WTC11 (cell line): ENCODE results near the gene AGXT. TPM values are rescaled to one million over a fixed set of nuclear protein-coding genes. Genes with fewer than 3 reads are reported as not detected.

ENCODE experiments used
- ATAC-seq: fragments of 200-7000 bp; cut with Tn5 transposase; 2 replicates; pipeline ENCODE4 v1.10.0; 2021; ENCODE audit warnings: mild to moderate bottlenecking, moderate library complexity
- CTCF ChIA-PET: fragments of 300-600 bp; sonication (Branson Sonifier 250); formaldehyde crosslinking; loops from one replicate; lab custom pipeline; 2021; ENCODE audit warnings: antibody characterized with exemption; lab: Charles Lee
- POLR2A ChIA-PET: fragments of 350-600 bp; sonication (Branson Sonifier 250); formaldehyde crosslinking; loops from one replicate; lab custom pipeline; 2021; ENCODE audit warnings: antibody characterized with exemption; lab: Charles Lee
- DNase-seq: peaks from one replicate; pipeline ENCODE4 v3.0.0; 2021; ENCODE audit warnings: low spot score
- H3K27ac Mint-ChIP-seq: 2 replicates; pipeline ENCODE4 v1.8.0; 2021; ENCODE audit warnings: mixed read lengths
- H3K27me3 Mint-ChIP-seq: 2 replicates; pipeline ENCODE4 v1.8.0; 2021; ENCODE audit warnings: low read depth, mild to moderate bottlenecking, moderate library complexity, mixed read lengths
- H3K36me3 Mint-ChIP-seq: 2 replicates; pipeline ENCODE4 v1.8.0; 2021; ENCODE audit warnings: mixed read lengths
- H3K4me1 Mint-ChIP-seq: 2 replicates; pipeline ENCODE4 v1.8.0; 2022; ENCODE audit warnings: mixed read lengths
- H3K4me3 Mint-ChIP-seq: 2 replicates; pipeline ENCODE4 v1.8.0; 2021; ENCODE audit warnings: mild to moderate bottlenecking, moderate library complexity, mixed read lengths
- H3K9me3 Mint-ChIP-seq: 2 replicates; pipeline ENCODE4 v1.8.0; 2021; ENCODE audit warnings: mixed read lengths
- AFF4 ChIP-seq: sonication (generic); formaldehyde crosslinking; IDR thresholded peaks from 2 replicates; pipeline ENCODE4 v1.8.1; 2023; ENCODE audit warnings: mild to moderate bottlenecking, missing genetic modification reagents, borderline replicate concordance
- CBFB ChIP-seq: sonication (generic); formaldehyde crosslinking; IDR thresholded peaks from 2 replicates; pipeline ENCODE4 v1.8.1; 2022; ENCODE audit warnings: mild to moderate bottlenecking, low read depth, missing genetic modification reagents
- CDX4 ChIP-seq: fragments of 250-450 bp; sonication (Bioruptor Pico); IDR thresholded peaks from 2 replicates; pipeline ENCODE4 v1.9.0; 2021; ENCODE audit warnings: moderate library complexity, mild to moderate bottlenecking, inconsistent platforms, borderline replicate concordance
- CTCF ChIP-seq: fragments of 200-600 bp; IDR thresholded peaks from 2 replicates; pipeline ENCODE4 v1.8.0; 2022; ENCODE audit warnings: antibody characterized with exemption
- GABPB1 ChIP-seq: sonication (generic); formaldehyde crosslinking; IDR thresholded peaks from 2 replicates; pipeline ENCODE4 v1.8.1; 2023; ENCODE audit warnings: mild to moderate bottlenecking, missing genetic modification reagents
- MXD4 ChIP-seq: fragments of 250-450 bp; sonication (Bioruptor Pico); IDR thresholded peaks from 2 replicates; pipeline ENCODE4 v1.8.0; 2021; ENCODE audit warnings: mild to moderate bottlenecking, moderate library complexity, borderline replicate concordance
- MYBL2 ChIP-seq: sonication (generic); formaldehyde crosslinking; IDR thresholded peaks from 2 replicates; pipeline ENCODE4 v1.8.1; 2023; ENCODE audit warnings: mild to moderate bottlenecking, moderate library complexity, missing genetic modification reagents
- NFATC4 ChIP-seq: fragments of 250-450 bp; sonication (Bioruptor Pico); IDR thresholded peaks from 2 replicates; pipeline ENCODE4 v1.9.0; 2021; ENCODE audit warnings: mild to moderate bottlenecking
- SOX15 ChIP-seq: fragments of 250-450 bp; sonication (Bioruptor Pico); IDR thresholded peaks from 2 replicates; pipeline ENCODE4 v1.9.0; 2021; ENCODE audit warnings: mild to moderate bottlenecking
- TCF7 ChIP-seq: sonication (generic); formaldehyde crosslinking; IDR thresholded peaks from 2 replicates; pipeline ENCODE4 v1.8.0; 2022; ENCODE audit warnings: mild to moderate bottlenecking, low read depth, missing genetic modification reagents, moderate library complexity
- ZMAT4 ChIP-seq: fragments of 250-450 bp; sonication (Bioruptor Pico); IDR thresholded peaks from 2 replicates; pipeline ENCODE4 v1.9.0; 2021; ENCODE audit warnings: mild to moderate bottlenecking
- ZNF232 ChIP-seq: sonication (generic); formaldehyde crosslinking; IDR thresholded peaks from 2 replicates; pipeline ENCODE4 v1.8.0; 2022; ENCODE audit warnings: mild to moderate bottlenecking, missing genetic modification reagents
- ZNF263 ChIP-seq: sonication (generic); formaldehyde crosslinking; IDR thresholded peaks from 2 replicates; pipeline ENCODE4 v1.8.1; 2022; ENCODE audit warnings: low read depth, mild to moderate bottlenecking, moderate library complexity, missing genetic modification reagents
- ZNF281 ChIP-seq: sonication (generic); formaldehyde crosslinking; IDR thresholded peaks from 2 replicates; pipeline ENCODE4 v1.8.0; 2023; ENCODE audit warnings: mild to moderate bottlenecking, missing genetic modification reagents
- ZNF317 ChIP-seq: sonication (generic); formaldehyde crosslinking; IDR thresholded peaks from 2 replicates; pipeline ENCODE4 v1.8.1; 2023; ENCODE audit warnings: low read depth, mild to moderate bottlenecking, moderate library complexity, missing genetic modification reagents, borderline replicate concordance
- ZNF396 ChIP-seq: fragments of 250-450 bp; sonication (Bioruptor Pico); IDR thresholded peaks from 2 replicates; pipeline ENCODE4 v1.8.0; 2021; ENCODE audit warnings: mild to moderate bottlenecking, moderate library complexity, borderline replicate concordance
- ZNF416 ChIP-seq: fragments of 250-450 bp; sonication (Bioruptor Pico); IDR thresholded peaks from 2 replicates; pipeline ENCODE4 v1.9.0; 2021; ENCODE audit warnings: mild to moderate bottlenecking, inconsistent platforms
- total RNA-seq: library from RNA; stranded (reverse); gene quantifications from 3 replicates; pipeline ENCODE4 v1.2.3, GENCODE V29; 2021

The AGXT gene
- total RNA-seq, 1 experiment from 2014 or later: 0.24 TPM

GRCh38 chr2:240902615-240903041, 34.0 kb downstream of the AGXT start:
- CTCF ChIA-PET: interaction anchor here (0.6 kb wide), 1 partner anchor 240 kb away, joined by 3 read pairs; no protein-coding TSS in a partner anchor
- Mint-ChIP-seq H3K36me3 (peaks cover 3% of the 10 kb centered on the region), H3K4me1 (no peaks in the 10 kb centered on the region), H3K9me3 (peaks cover 11% of the 10 kb centered on the region), H3K4me3 (no peak overlapping the region), H3K27ac (no peak overlapping the region), H3K27me3 (no peaks in the 10 kb centered on the region)
- POLR2A ChIA-PET: no interaction called here
- ATAC-seq: no peak
- TF ChIP-seq ZNF416: no peak
- no peak for TF ChIP-seq ZNF263 (CRISPR knock-in tag)
- no peak for TF ChIP-seq CBFB (CRISPR knock-in tag)
- DNase-seq: no peak

- H3K4me3 Mint-ChIP-seq: no peak overlapping the region
- H3K27ac Mint-ChIP-seq: no peak overlapping the region
- H3K36me3 Mint-ChIP-seq: peaks cover 3% of the 10 kb centered on the region
- H3K27me3 Mint-ChIP-seq: no peaks in the 10 kb centered on the region
- ChIA-PET CTCF (interaction anchor here (1.0 kb wide), 1 partner anchor 11 kb away, joined by 4 read pairs; no protein-coding TSS in a partner anchor), POLR2A (no interaction called here)
- peaks cover 11% of the 10 kb centered on the region for H3K9me3 Mint-ChIP-seq
- ATAC-seq (no peak), DNase-seq (no peak)
- no peaks in the 10 kb centered on the region for H3K4me1 Mint-ChIP-seq
- TF ChIP-seq ZNF396 (CRISPR knock-in tag) (no peak), GABPB1 (CRISPR knock-in tag) (no peak), MXD4 (no peak), ZNF281 (CRISPR knock-in tag) (no peak), CDX4 (CRISPR knock-in tag) (no peak), ZMAT4 (CRISPR knock-in tag) (no peak), TCF7 (CRISPR knock-in tag) (no peak), MYBL2 (CRISPR knock-in tag) (no peak), CTCF (no peak), NFATC4 (no peak), ZNF317 (CRISPR knock-in tag) (no peak), AFF4 (CRISPR knock-in tag) (no peak), ZNF416 (no peak), ZNF232 (CRISPR knock-in tag) (no peak), SOX15 (CRISPR knock-in tag) (no peak)
Observed at GRCh38 chr2:240903191-240904060, 34.8 kb downstream of the AGXT start.
